Aorta (tissue), 5 donors: ENCODE measurements around the gene SUSD1. TPM values are rescaled to one million over a fixed set of nuclear protein-coding genes. Genes with fewer than 3 reads are reported as not detected.

Experiments used
- ATAC-seq: fragments of 200-7000 bp; cut with Tn5 transposase; one replicate; pipeline ENCODE4 v1.9.1; 2022; ENCODE audit warnings: moderate library complexity; ENCODE audit not compliant: low FRiP score
- DNase-seq, 2 donors: peaks; one replicate each; pipeline ENCODE4 v3.0.0-alpha.2; 2020
- H3K27ac ChIP-seq, 2 donors: one replicate each; pipeline ENCODE4 v1.5.1; 2013; ENCODE audit warnings: low read length in 2 of 2, mild to moderate bottlenecking in 2 of 2, moderate library complexity in 2 of 2, control low read depth in 1 of 2, inconsistent platforms in 1 of 2, low read depth in 1 of 2
- H3K27me3 ChIP-seq, 2 donors: one replicate each; pipeline ENCODE4 v1.6.1; 2013; ENCODE audit warnings: control low read depth in 1 of 2, low read length in 1 of 2, mild to moderate bottlenecking in 1 of 2, moderate library complexity in 1 of 2; ENCODE audit not compliant: insufficient read depth in 2 of 2, control insufficient read depth in 1 of 2
- H3K36me3 ChIP-seq, 2 donors: one replicate each; pipeline ENCODE4 v1.6.1; 2013; ENCODE audit warnings: control low read depth in 1 of 2, low read length in 1 of 2, mild to moderate bottlenecking in 1 of 2; ENCODE audit not compliant: insufficient read depth in 2 of 2, control insufficient read depth in 1 of 2
- H3K4me1 ChIP-seq, 2 donors: one replicate each; pipeline ENCODE4 v1.6.1; 2013; ENCODE audit warnings: low read length in 2 of 2, control low read depth in 1 of 2, mild to moderate bottlenecking in 1 of 2, moderate library complexity in 1 of 2; ENCODE audit not compliant: insufficient read depth in 2 of 2, control insufficient read depth in 1 of 2
- H3K4me3 ChIP-seq, 2 donors: one replicate each; pipeline ENCODE4 v1.5.1; 2013; ENCODE audit warnings: low read length in 2 of 2, control low read depth in 1 of 2, mild to moderate bottlenecking in 1 of 2
- H3K9me3 ChIP-seq: one replicate; pipeline ENCODE4 v1.6.1; 2013; ENCODE audit warnings: mild to moderate bottlenecking, low read length; ENCODE audit not compliant: control insufficient read depth
- WGBS, 2 donors: extraction: QIAGEN DNeasy Blood & Tissue Kit; methylation state at CpG; one replicate each; pipeline ENCODE4 v1.1.7; 2013; 5-methylcytosine and 5-hydroxymethylcytosine counted together
- intact Hi-C, 2 donors: fragments of 100-400 bp; cut with DNase I; formaldehyde crosslinking; loops; one replicate each; pipeline versions ENCODE4 v1.14.2 to v1.15.0; 2022
- polyA plus RNA-seq, 2 donors: library from polyadenylated mRNA; stranded (reverse); fragments of 200-250 nt; gene quantifications; one replicate each; pipeline ENCODE4 v1.2.3, GENCODE V29; 2013
- total RNA-seq, 2 donors: library from RNA; stranded (reverse); fragmentation: NEBNext Ultra II Directional; extraction: Animal tissue kit (Norgen Biotek cat#: 25700); gene quantifications; one replicate each; pipeline ENCODE4 v1.2.1, GENCODE V29; 2021
- donor health status: healthy with polysubstance abuse.
- donor health status: Bipolar disorder and iron deficiency.
- donor health status: DM: no; HTN: no; CAD: no.
- donor health status: DM: no; HTN: no; CAD: no.
- donor health status: DM: yes; HTN: yes; CAD: no.

The SUSD1 gene
- total and polyA plus RNA-seq, 4 donors: 3.4 to 14.3 (median 9.0) TPM

- no peak for ATAC-seq
- H3K27ac ChIP-seq: no peak overlapping the region
- intact Hi-C loops: no loop called here
- H3K9me3 ChIP-seq: no peaks in the 10 kb centered on the region
- no peaks in the 10 kb centered on the region for H3K27me3 ChIP-seq
- 87 to 91% methylated on average over 3 of the region's 3 CpGs for WGBS, 2 donors
- no peak for DNase-seq
- no peak overlapping the region for H3K4me3 ChIP-seq
- no peaks in the 10 kb centered on the region for H3K36me3 ChIP-seq
- no peaks in the 10 kb centered on the region for H3K4me1 ChIP-seq
These were observed 174.4 kb downstream of the SUSD1 start for GRCh38 chr9:112000743-112001142.

GRCh38 chr9:111999319-111999718 is 175.8 kb downstream of the SUSD1 start:
- ATAC-seq: no peak

GRCh38 chr9:111997831-111998230 is 177.3 kb downstream of the SUSD1 start:
- WGBS, 2 donors: 94 to 97% methylated on average over 5 of the region's 5 CpGs
- ATAC-seq (no peak), DNase-seq (no peak)
- H3K36me3 ChIP-seq: no peaks in the 10 kb centered on the region
- H3K27ac ChIP-seq: no peak overlapping the region
- no peaks in the 10 kb centered on the region for H3K4me1 ChIP-seq
- H3K27me3 ChIP-seq: no peaks in the 10 kb centered on the region
- H3K4me3 ChIP-seq: no peak overlapping the region
- intact Hi-C loops: no loop called here
- H3K9me3 ChIP-seq: no peaks in the 10 kb centered on the region

More at GRCh38 chr9:111999319-111999718, 175.8 kb downstream of the SUSD1 start:
- H3K27me3 ChIP-seq: no peaks in the 10 kb centered on the region
- whole genome bisulfite sequencing, 2 donors: 78 to 83% methylated on average over 3 of the region's 3 CpGs
- no peak overlapping the region for H3K27ac ChIP-seq
- no peak for DNase-seq
- no peak overlapping the region for H3K4me3 ChIP-seq
- H3K36me3 ChIP-seq: no peaks in the 10 kb centered on the region
- H3K9me3 ChIP-seq: no peaks in the 10 kb centered on the region
- intact Hi-C loops: no loop called here
- no peaks in the 10 kb centered on the region for H3K4me1 ChIP-seq

DNA sequence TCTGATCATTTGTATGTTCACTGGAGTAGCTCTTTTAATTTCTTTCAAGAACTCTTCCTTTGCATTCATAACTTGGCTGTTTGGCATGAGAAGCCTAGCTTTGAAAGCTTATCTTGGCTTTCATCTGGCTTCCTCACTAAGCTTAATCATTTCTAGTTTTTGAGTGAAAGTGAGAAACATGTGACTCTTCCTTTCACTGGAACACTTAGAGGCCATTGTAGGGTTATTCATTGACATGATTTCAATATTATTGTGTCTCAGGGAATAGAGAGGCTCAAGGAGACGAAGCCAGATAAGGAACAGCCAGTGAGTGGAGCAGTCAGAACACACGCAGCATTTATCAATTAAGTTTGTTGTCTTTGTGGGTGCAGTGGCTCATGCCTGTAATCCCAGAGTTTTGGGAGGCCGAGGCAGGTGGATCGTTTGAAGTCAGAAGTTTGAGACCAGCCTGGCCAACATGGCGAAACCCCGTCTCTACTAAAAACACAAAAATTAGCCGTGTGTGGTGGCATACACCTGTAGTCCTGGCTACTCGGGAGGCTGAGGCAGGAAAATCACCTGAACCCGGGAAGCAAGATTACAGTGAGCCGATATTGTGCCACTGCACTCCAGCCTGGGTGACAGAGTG is 180.2 kb downstream of the SUSD1 start:
- Histone ChIP-seq H3K27ac (no peak overlapping the region), H3K36me3 (no peaks in the 10 kb centered on the region), H3K27me3 (no peaks in the 10 kb centered on the region), H3K4me3 (no peak overlapping the region), H3K4me1 (no peaks in the 10 kb centered on the region), H3K9me3 (peaks cover 2% of the 10 kb centered on the region)
- ATAC-seq (no peak), DNase-seq (no peak)
- WGBS, 2 donors: 89 to 92% methylated on average over 10 of the region's 10 CpGs
- intact Hi-C loops: no loop called here

- no peak overlapping the region for H3K4me3 ChIP-seq
- H3K9me3 ChIP-seq: peaks cover 3% of the 10 kb centered on the region
- no peak for DNase-seq
- WGBS, 2 donors: 41 to 43% methylated on average over 1 of the region's 1 CpG
- H3K36me3 ChIP-seq: no peaks in the 10 kb centered on the region
- H3K4me1 ChIP-seq: no peaks in the 10 kb centered on the region
- no peaks in the 10 kb centered on the region for H3K27me3 ChIP-seq
- no peak overlapping the region for H3K27ac ChIP-seq
- ATAC-seq: no peak
- intact Hi-C loops: no loop called here
These were observed 181.8 kb downstream of the SUSD1 start for GRCh38 chr9:111993319-111993718.

GRCh38 chr9:111992523-111992922 is 182.6 kb downstream of the SUSD1 start:
- DNase-seq: no peak
- intact Hi-C loops: no loop called here
- H3K9me3 ChIP-seq: peaks cover 4% of the 10 kb centered on the region
- ATAC-seq: no peak
- no peak overlapping the region for H3K27ac ChIP-seq
- H3K27me3 ChIP-seq: no peaks in the 10 kb centered on the region
- no peaks in the 10 kb centered on the region for H3K36me3 ChIP-seq
- H3K4me1 ChIP-seq: no peaks in the 10 kb centered on the region
- H3K4me3 ChIP-seq: no peak overlapping the region
- 81 to 91% methylated on average over 2 of the region's 2 CpGs for WGBS, 2 donors

- H3K27ac ChIP-seq: no peak overlapping the region
- intact Hi-C loops: no loop called here
- ATAC-seq (no peak), DNase-seq (no peak)
- peaks cover 4% of the 10 kb centered on the region for H3K9me3 ChIP-seq
- H3K4me1 ChIP-seq: no peaks in the 10 kb centered on the region
- H3K4me3 ChIP-seq: no peak overlapping the region
- H3K27me3 ChIP-seq: no peaks in the 10 kb centered on the region
- H3K36me3 ChIP-seq: no peaks in the 10 kb centered on the region
These were observed 183.9 kb downstream of the SUSD1 start for GRCh38 chr9:111991179-111991578.

Other genes with a start within 250 kb of the SUSD1 start
- gene PTBP3, start 158.3 kb upstream of the SUSD1 start, total RNA-seq: 10 to 100 TPM; 39.6 to 74.1 TPM
- gene PTBP3, start 158.3 kb upstream of the SUSD1 start, polyA plus RNA-seq: 10 to 100 TPM in 1 of 2 donors, 1 to 10 TPM in 1; 5.2 to 12.9 TPM
- gene HSDL2, start 204.8 kb upstream of the SUSD1 start, total RNA-seq: 10 to 100 TPM; 30.4 to 42.0 TPM
- 10 to 100 TPM; 27.6 to 37.6 TPM for gene HSDL2, start 204.8 kb upstream of the SUSD1 start, polyA plus RNA-seq